Measurements from ENCODE around the gene DAZAP2. TPM values are rescaled to one million over a fixed set of nuclear protein-coding genes. Genes with fewer than 3 reads are reported as not detected.

The DAZAP2 gene
- total and polyA plus RNA-seq, 2 of the 13 experiments (the other 11 are each of a cell fraction or from before 2014, with no cell fraction given): 64.5 to 222 TPM

DNA sequence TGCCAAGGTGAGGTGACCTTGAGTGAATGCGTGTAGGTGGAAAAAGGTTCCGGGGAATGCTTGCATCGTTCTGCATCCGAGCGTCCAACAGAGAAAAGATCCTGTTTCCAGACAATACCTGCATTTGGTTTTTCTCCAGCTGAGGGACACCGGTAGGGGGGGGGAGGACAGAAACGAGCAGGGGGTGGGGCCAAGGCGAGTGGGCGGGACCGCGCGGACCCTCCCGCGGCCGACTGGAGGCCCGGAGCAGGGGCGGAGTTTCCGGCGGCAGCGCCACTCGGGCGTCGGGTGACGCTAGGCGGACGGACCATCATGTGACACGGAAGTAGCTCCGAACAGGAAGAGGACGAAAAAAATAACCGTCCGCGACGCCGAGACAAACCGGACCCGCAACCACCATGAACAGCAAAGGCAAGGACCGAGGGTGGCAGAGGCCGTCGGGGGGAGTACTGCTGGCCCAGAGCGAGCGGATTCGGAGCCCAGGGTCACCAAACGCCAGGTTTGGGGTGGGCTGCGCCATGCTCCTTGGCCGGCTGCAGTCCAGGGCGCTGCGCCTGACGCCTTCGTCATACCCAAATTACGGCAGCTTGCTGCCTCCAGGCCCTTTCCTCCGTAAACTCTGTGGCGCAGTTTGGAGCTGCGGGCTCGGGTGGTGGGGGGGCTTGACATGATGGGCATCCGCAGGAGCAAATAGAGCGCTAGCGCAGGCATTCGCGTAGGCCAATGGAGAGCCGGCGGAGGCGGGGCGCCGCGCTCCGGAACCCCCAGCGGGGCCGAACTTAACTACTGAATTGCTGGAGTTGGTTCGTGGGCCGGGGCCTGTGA, at the start of gene DAZAP2 (continued):
- TF ChIP-seq ZNF615 (CRISPR knock-in tag; IDR thresholded peaks at IDR 0.05; ENCODE audit: borderline replicate concordance): no peak
- TF ChIP-seq RORA (CRISPR knock-in tag; IDR thresholded peaks at IDR 0.05): no peak
- TF ChIP-seq ZNF746 (CRISPR knock-in tag; IDR thresholded peaks at IDR 0.05): 0 out of 2 replicates have a peak, but pooled peaks have one; percentile 58
- no peak for TF ChIP-seq SYNCRIP (IDR thresholded peaks at IDR 0.05; ENCODE audit: insufficient read depth, low read depth, low read length)
- TF ChIP-seq, protein P1, sequence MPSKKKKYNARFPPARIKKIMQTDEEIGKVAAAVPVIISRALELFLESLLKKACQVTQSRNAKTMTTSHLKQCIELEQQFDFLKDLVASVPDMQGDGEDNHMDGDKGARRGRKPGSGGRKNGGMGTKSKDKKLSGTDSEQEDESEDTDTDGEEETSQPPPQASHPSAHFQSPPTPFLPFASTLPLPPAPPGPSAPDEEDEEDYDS (CRISPR knock-in tag; IDR thresholded peaks at IDR 0.05): peak; percentile 52; the same call in 1 of the 2 replicates
- TF ChIP-seq ZNF569 (CRISPR knock-in tag; IDR thresholded peaks at IDR 0.05; ENCODE audit: borderline replicate concordance): no peak
- TF ChIP-seq IRF2 (CRISPR knock-in tag; IDR thresholded peaks at IDR 0.05): peak; percentile 25; the same call in 1 of the 2 replicates
- no peak for TF ChIP-seq ZSCAN12 (CRISPR knock-in tag; IDR thresholded peaks at IDR 0.05)
- TF ChIP-seq, protein P2, sequence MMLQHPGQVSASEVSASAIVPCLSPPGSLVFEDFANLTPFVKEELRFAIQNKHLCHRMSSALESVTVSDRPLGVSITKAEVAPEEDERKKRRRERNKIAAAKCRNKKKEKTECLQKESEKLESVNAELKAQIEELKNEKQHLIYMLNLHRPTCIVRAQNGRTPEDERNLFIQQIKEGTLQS (CRISPR knock-in tag; IDR thresholded peaks at IDR 0.05): peak; percentile 29; the same call in 1 of the 2 replicates
- no peak for TF ChIP-seq ZNF337 (CRISPR knock-in tag; IDR thresholded peaks at IDR 0.05; ENCODE audit: borderline replicate concordance, low read depth)
- no peak for TF ChIP-seq ZSCAN30 (CRISPR knock-in tag; IDR thresholded peaks at IDR 0.05)
- no peak for TF ChIP-seq ZC3H13 (CRISPR knock-in tag; IDR thresholded peaks at IDR 0.05)
- TF ChIP-seq AGO2 (optimal IDR thresholded peaks at IDR 0.05; ENCODE audit: low read depth, low read length): peak; percentile 94
- peak; percentile 15; the same call in 1 of the 2 replicates for TF ChIP-seq ATF7-NPFF (CRISPR knock-in tag; IDR thresholded peaks at IDR 0.05; ENCODE audit: low read depth)
- TF ChIP-seq, protein P3, sequence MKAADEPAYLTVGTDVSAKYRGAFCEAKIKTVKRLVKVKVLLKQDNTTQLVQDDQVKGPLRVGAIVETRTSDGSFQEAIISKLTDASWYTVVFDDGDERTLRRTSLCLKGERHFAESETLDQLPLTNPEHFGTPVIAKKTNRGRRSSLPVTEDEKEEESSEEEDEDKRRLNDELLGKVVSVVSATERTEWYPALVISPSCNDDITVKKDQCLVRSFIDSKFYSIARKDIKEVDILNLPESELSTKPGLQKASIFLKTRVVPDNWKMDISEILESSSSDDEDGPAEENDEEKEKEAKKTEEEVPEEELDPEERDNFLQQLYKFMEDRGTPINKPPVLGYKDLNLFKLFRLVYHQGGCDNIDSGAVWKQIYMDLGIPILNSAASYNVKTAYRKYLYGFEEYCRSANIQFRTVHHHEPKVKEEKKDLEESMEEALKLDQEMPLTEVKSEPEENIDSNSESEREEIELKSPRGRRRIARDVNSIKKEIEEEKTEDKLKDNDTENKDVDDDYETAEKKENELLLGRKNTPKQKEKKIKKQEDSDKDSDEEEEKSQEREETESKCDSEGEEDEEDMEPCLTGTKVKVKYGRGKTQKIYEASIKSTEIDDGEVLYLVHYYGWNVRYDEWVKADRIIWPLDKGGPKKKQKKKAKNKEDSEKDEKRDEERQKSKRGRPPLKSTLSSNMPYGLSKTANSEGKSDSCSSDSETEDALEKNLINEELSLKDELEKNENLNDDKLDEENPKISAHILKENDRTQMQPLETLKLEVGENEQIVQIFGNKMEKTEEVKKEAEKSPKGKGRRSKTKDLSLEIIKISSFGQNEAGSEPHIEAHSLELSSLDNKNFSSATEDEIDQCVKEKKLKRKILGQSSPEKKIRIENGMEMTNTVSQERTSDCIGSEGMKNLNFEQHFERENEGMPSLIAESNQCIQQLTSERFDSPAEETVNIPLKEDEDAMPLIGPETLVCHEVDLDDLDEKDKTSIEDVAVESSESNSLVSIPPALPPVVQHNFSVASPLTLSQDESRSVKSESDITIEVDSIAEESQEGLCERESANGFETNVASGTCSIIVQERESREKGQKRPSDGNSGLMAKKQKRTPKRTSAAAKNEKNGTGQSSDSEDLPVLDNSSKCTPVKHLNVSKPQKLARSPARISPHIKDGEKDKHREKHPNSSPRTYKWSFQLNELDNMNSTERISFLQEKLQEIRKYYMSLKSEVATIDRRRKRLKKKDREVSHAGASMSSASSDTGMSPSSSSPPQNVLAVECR (CRISPR knock-in tag; IDR thresholded peaks at IDR 0.05; ENCODE audit: borderline replicate concordance): peak; percentile 95
- TF ChIP-seq, protein P4, sequence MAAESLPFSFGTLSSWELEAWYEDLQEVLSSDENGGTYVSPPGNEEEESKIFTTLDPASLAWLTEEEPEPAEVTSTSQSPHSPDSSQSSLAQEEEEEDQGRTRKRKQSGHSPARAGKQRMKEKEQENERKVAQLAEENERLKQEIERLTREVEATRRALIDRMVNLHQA (CRISPR knock-in tag; IDR thresholded peaks at IDR 0.05): no peak
- no peak for TF ChIP-seq ZMYM2 (CRISPR knock-in tag; IDR thresholded peaks at IDR 0.05)
- TF ChIP-seq SMAD1 (CRISPR knock-in tag; IDR thresholded peaks at IDR 0.05; ENCODE audit: borderline replicate concordance, low read depth): no peak; the same call in 1 of the 2 replicates
- TF ChIP-seq ZNF543 (CRISPR knock-in tag; IDR thresholded peaks at IDR 0.05): peak; percentile 32; the same call in 1 of the 2 replicates
- TF ChIP-seq ZFP82 (CRISPR knock-in tag; IDR thresholded peaks at IDR 0.05; ENCODE audit: borderline replicate concordance): no peak
- 0 out of 2 replicates have a peak, but pooled peaks have one; percentile 65 for TF ChIP-seq ISX (CRISPR knock-in tag; conservative IDR thresholded peaks at IDR 0.05)
- peak; percentile 26; the same call in 1 of the 2 replicates for TF ChIP-seq SPEN (CRISPR knock-in tag; IDR thresholded peaks at IDR 0.05; ENCODE audit: low read depth)
- TF ChIP-seq ZNF296 (CRISPR knock-in tag; conservative IDR thresholded peaks at IDR 0.05): no peak

Data from HepG2 (cell line).